ENCODE data around the gene HIVEP3.

HIVEP3 gene

GRCh38 chr1:41890825-41891198 is 27.9 kb downstream of the HIVEP3 start:
- Histone ChIP-seq H3K27ac (ENCODE audit: low read length) (no peak overlapping the region), H3K9me3 (ENCODE audit: insufficient read depth, low read depth, low read length) (no peaks in the 10 kb centered on the region), H3K36me3 (ENCODE audit: insufficient read depth, low read depth, low read length) (no peaks in the 10 kb centered on the region), H3K9ac (ENCODE audit: low read depth, low read length) (no peak overlapping the region), H3K27me3 (ENCODE audit: insufficient read depth, low read length) (no peaks in the 10 kb centered on the region), H3K4me1 (ENCODE audit: insufficient read depth, low read length) (no peaks in the 10 kb centered on the region), H3K4me3 (ENCODE audit: low read length) (no peak overlapping the region)

GRCh38 chr1:41889506-41890414 is 29.0 kb downstream of the HIVEP3 start:
- H3K9me3 ChIP-seq (ENCODE audit: insufficient read depth, low read depth, low read length): no peaks in the 10 kb centered on the region
- peaks cover 3% of the 10 kb centered on the region; the same call in 1 of the 2 replicates for H3K4me1 ChIP-seq (ENCODE audit: insufficient read depth, low read length)
- H3K27me3 ChIP-seq (ENCODE audit: insufficient read depth, low read length): no peaks in the 10 kb centered on the region
- H3K36me3 ChIP-seq (ENCODE audit: insufficient read depth, low read depth, low read length): no peaks in the 10 kb centered on the region
- H3K9ac ChIP-seq (ENCODE audit: low read depth, low read length): no peak overlapping the region
- no peak overlapping the region for H3K4me3 ChIP-seq (ENCODE audit: low read length)
- H3K27ac ChIP-seq (ENCODE audit: low read length): no peak overlapping the region

DNA sequence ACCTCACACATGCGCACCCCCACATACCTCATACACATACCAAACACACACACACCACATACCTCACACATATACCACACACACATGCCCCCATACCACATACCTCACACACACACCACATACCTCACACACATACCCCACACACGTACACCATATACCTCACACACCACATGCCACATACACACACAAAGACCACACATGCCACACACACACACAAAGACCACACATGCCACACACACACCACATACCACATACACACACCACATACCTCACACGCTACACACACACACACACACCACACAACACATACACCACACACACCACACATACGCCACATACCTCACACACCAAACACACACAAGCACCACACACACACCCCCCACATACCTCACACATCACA is 30.0 kb downstream of the HIVEP3 start:
- Histone ChIP-seq H3K36me3 (ENCODE audit: insufficient read depth, low read depth, low read length) (no peaks in the 10 kb centered on the region), H3K9me3 (ENCODE audit: insufficient read depth, low read depth, low read length) (no peaks in the 10 kb centered on the region), H3K27me3 (ENCODE audit: insufficient read depth, low read length) (no peaks in the 10 kb centered on the region), H3K9ac (ENCODE audit: low read depth, low read length) (no peak overlapping the region), H3K27ac (ENCODE audit: low read length) (no peak overlapping the region), H3K4me3 (ENCODE audit: low read length) (no peak overlapping the region), H3K4me1 (ENCODE audit: insufficient read depth, low read length) (peaks cover 7% of the 10 kb centered on the region; the same call in 1 of the 2 replicates)

- Histone ChIP-seq H3K4me3 (ENCODE audit: low read length) (no peak overlapping the region), H3K4me1 (ENCODE audit: insufficient read depth, low read length) (peaks cover 7% of the 10 kb centered on the region; the same call in 1 of the 2 replicates), H3K9me3 (ENCODE audit: insufficient read depth, low read depth, low read length) (no peaks in the 10 kb centered on the region), H3K36me3 (ENCODE audit: insufficient read depth, low read depth, low read length) (no peaks in the 10 kb centered on the region), H3K27ac (ENCODE audit: low read length) (no peak overlapping the region), H3K27me3 (ENCODE audit: insufficient read depth, low read length) (no peaks in the 10 kb centered on the region), H3K9ac (ENCODE audit: low read depth, low read length) (no peak overlapping the region)
Measured at GRCh38 chr1:41887365-41887764, 31.4 kb downstream of the HIVEP3 start.

DNA sequence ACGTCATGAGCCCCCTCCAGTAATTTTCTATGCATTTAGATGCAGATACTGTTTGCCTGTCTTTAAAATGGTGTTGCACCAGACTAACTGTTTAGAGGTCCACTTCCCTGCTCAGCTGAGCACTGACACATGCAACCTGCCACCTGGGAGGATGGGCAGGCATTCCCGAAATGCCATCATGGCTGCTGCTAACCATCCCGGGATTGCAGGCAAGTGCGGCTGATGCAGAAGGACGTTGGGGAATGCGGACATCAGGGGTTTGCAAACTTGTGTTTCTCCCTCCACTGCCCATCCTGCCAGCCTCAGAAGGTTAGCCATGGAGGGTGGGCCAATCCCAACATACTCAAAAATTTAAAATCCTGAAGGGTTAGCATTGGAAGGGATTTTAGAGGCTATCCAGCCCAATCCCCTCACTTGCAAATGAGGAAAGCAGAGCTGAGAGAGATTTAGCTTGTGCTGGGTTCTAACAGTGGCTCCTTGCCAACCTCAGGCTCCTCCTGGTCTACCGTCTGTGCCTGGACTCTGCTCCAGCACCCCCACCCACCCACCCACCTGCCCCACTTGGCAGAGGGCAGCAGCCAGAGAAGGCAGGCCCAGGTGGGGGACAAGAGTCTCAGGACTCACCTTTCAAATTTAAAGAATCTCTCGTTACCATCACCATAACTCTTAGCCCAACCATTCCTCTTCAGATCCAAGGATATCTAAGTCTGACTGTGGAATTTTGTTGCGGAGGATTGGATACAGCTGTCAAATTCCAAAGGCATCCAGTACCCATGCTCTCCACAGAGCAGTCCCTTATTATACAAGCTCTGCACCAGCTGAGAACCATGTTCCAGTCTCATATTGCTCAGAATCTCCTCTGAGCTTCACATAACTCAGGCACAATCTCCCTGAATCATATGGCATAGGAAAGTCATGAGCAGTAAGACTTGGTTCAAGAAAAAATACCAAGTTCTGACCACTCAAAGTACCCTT is 34.2 kb downstream of the HIVEP3 start:
- H3K27ac ChIP-seq (ENCODE audit: low read length): no peak overlapping the region
- H3K9me3 ChIP-seq (ENCODE audit: insufficient read depth, low read depth, low read length): no peaks in the 10 kb centered on the region
- no peak overlapping the region for H3K4me3 ChIP-seq (ENCODE audit: low read length)
- no peak overlapping the region for H3K9ac ChIP-seq (ENCODE audit: low read depth, low read length)
- H3K27me3 ChIP-seq (ENCODE audit: insufficient read depth, low read length): no peaks in the 10 kb centered on the region
- no peaks in the 10 kb centered on the region for H3K36me3 ChIP-seq (ENCODE audit: insufficient read depth, low read depth, low read length)
- H3K4me1 ChIP-seq (ENCODE audit: insufficient read depth, low read length): peaks cover 7% of the 10 kb centered on the region; the same call in 1 of the 2 replicates

- H3K4me1 ChIP-seq (ENCODE audit: insufficient read depth, low read length): peaks cover 7% of the 10 kb centered on the region; the same call in 1 of the 2 replicates
- H3K27me3 ChIP-seq (ENCODE audit: insufficient read depth, low read length): no peaks in the 10 kb centered on the region
- H3K9ac ChIP-seq (ENCODE audit: low read depth, low read length): no peak overlapping the region
- H3K4me3 ChIP-seq (ENCODE audit: low read length): no peak overlapping the region
- H3K36me3 ChIP-seq (ENCODE audit: insufficient read depth, low read depth, low read length): no peaks in the 10 kb centered on the region
- H3K9me3 ChIP-seq (ENCODE audit: insufficient read depth, low read depth, low read length): no peaks in the 10 kb centered on the region
- H3K27ac ChIP-seq (ENCODE audit: low read length): no peak overlapping the region
Measured at GRCh38 chr1:41883507-41883906, 35.2 kb downstream of the HIVEP3 start.

- H3K9ac ChIP-seq (ENCODE audit: low read depth, low read length): no peak overlapping the region
- H3K9me3 ChIP-seq (ENCODE audit: insufficient read depth, low read depth, low read length): no peaks in the 10 kb centered on the region
- no peaks in the 10 kb centered on the region for H3K27me3 ChIP-seq (ENCODE audit: insufficient read depth, low read length)
- H3K27ac ChIP-seq (ENCODE audit: low read length): no peak overlapping the region
- H3K36me3 ChIP-seq (ENCODE audit: insufficient read depth, low read depth, low read length): no peaks in the 10 kb centered on the region
- H3K4me3 ChIP-seq (ENCODE audit: low read length): no peak overlapping the region
- H3K4me1 ChIP-seq (ENCODE audit: insufficient read depth, low read length): peaks cover 11% of the 10 kb centered on the region
Measured at GRCh38 chr1:41882486-41882885, 36.2 kb downstream of the HIVEP3 start.

DNA sequence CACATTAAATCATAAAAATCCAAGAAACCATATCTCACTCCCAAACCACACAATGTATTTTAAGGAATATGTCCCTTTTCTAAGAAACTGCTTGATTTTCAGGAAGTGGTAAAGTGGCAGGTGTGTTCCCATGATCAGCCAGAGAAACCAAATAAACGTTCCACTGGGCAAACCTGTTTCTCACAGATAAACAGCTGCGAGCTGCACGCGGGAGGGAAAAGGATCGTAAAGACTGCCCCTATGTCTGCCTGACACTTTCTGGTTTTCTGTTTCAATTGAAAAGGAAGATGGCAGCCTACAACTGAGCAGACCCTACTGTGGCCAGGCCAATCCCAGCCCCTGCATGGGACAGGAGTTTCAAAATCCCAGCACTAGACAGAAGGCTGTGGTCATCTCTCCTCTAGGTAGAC is 36.6 kb downstream of the HIVEP3 start:
- Histone ChIP-seq H3K9ac (ENCODE audit: low read depth, low read length) (no peak overlapping the region), H3K4me3 (ENCODE audit: low read length) (no peak overlapping the region), H3K27me3 (ENCODE audit: insufficient read depth, low read length) (no peaks in the 10 kb centered on the region), H3K4me1 (ENCODE audit: insufficient read depth, low read length) (peaks cover 11% of the 10 kb centered on the region), H3K9me3 (ENCODE audit: insufficient read depth, low read depth, low read length) (no peaks in the 10 kb centered on the region), H3K27ac (ENCODE audit: low read length) (no peak overlapping the region), H3K36me3 (ENCODE audit: insufficient read depth, low read depth, low read length) (no peaks in the 10 kb centered on the region)

DNA sequence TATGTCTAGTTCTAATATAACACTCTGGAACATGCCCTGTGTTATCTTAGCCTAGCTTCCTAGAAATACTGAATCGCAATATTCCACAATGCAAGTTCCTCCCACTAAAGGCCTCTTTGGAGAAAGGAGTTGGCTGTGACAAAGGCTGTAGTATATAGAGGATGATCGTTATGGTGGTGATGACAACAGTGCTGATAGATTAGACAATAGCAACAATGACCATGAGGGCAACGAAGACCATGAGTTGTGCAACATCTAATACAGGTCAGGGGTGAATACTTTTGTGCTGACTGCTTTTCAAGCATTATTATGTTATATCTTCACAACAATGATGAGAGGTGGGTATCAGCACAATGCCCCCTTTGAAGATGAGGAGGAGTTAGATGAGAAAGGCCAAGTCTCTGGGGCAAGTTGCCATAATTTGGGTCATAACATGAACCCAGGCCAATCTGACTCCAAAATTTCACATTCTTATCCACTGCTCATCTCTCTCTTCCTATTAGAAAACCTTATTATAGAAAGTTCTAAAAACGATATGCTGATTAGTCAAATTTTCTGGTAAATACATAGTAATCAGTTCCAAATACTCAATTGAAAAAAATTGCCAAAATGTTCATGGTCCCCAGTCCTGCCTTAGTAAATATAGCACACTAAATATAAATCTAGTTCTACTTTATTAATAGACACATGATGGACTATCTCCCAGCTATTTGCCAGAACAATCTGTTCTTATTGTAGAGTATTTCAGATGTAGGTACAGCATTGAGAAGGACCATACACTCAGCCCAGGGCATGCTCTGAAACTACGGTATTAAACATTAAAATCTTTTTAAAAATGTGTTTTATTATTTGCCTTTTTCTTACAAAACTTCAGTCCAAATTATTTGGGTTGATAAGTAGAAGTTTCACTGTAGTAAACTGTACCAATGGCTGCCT is 37.5 kb downstream of the HIVEP3 start:
- H3K27me3 ChIP-seq (ENCODE audit: insufficient read depth, low read length): no peaks in the 10 kb centered on the region
- H3K4me1 ChIP-seq (ENCODE audit: insufficient read depth, low read length): peaks cover 11% of the 10 kb centered on the region
- H3K4me3 ChIP-seq (ENCODE audit: low read length): no peak overlapping the region
- H3K9ac ChIP-seq (ENCODE audit: low read depth, low read length): no peak overlapping the region
- H3K27ac ChIP-seq (ENCODE audit: low read length): no peak overlapping the region
- H3K36me3 ChIP-seq (ENCODE audit: insufficient read depth, low read depth, low read length): no peaks in the 10 kb centered on the region
- no peaks in the 10 kb centered on the region for H3K9me3 ChIP-seq (ENCODE audit: insufficient read depth, low read depth, low read length)

DNA sequence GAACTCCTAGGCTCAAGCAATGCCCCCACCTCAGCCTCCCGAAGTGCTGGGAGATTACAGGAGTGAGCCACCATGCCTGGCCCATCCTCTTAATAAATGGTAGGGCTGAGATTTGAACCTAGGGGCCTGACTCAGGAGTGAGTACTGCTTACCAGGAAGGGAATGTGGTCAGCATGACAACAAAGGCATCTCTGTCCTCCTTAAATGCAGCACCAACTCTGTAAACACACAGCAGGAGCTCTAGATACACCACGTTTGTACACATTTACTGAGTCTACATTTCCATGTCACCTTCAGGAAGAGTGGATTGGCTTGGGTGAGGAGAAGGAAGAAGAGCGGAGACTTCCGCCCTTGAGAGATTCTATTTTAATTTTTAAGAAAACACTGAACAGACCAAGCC is 38.5 kb downstream of the HIVEP3 start:
- Histone ChIP-seq H3K27me3 (ENCODE audit: insufficient read depth, low read length) (no peaks in the 10 kb centered on the region), H3K9me3 (ENCODE audit: insufficient read depth, low read depth, low read length) (no peaks in the 10 kb centered on the region), H3K4me3 (ENCODE audit: low read length) (no peak overlapping the region), H3K4me1 (ENCODE audit: insufficient read depth, low read length) (peaks cover 12% of the 10 kb centered on the region), H3K36me3 (ENCODE audit: insufficient read depth, low read depth, low read length) (no peaks in the 10 kb centered on the region), H3K27ac (ENCODE audit: low read length) (no peak overlapping the region), H3K9ac (ENCODE audit: low read depth, low read length) (no peak overlapping the region)

- Histone ChIP-seq H3K27ac (ENCODE audit: low read length) (no peak overlapping the region), H3K9ac (ENCODE audit: low read depth, low read length) (no peak overlapping the region), H3K9me3 (ENCODE audit: insufficient read depth, low read depth, low read length) (no peaks in the 10 kb centered on the region), H3K27me3 (ENCODE audit: insufficient read depth, low read length) (no peaks in the 10 kb centered on the region), H3K36me3 (ENCODE audit: insufficient read depth, low read depth, low read length) (no peaks in the 10 kb centered on the region), H3K4me1 (ENCODE audit: insufficient read depth, low read length) (peaks cover 15% of the 10 kb centered on the region), H3K4me3 (ENCODE audit: low read length) (no peak overlapping the region)
Measured at GRCh38 chr1:41879617-41880016, 39.1 kb downstream of the HIVEP3 start.

All from iPS-20b (cell line).